D341Med (cell line): ENCODE data around the gene LPP.

Experiments used
- DNase-seq: peaks from one replicate; pipeline ENCODE4 v3.0.0; 2012; ENCODE audit warnings: low spot score

LPP gene

DNA sequence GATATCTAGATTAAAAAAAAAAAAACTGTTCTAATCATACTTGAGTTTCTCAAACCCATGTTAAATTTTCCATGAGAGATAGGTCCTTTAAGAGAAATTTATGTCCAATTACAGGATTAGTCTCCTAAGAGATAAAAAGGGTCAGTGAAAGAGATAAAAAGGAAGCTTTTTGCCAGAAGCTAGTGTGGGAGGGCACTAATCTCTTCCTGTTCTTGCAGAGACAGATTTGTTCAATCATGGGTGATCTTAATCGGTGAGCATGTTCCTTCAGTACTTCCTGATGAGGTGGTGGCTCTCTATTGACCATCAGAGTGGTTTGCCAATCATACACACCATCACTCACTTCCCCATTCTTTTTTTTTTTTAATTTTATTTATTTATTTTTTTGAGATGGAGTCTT lies 16.9 kb upstream of the LPP start:
- DNase-seq = no peak

GRCh38 chr3:188139466-188139865 lies 14.5 kb upstream of the LPP start:
- DNase-seq = no peak

DNA sequence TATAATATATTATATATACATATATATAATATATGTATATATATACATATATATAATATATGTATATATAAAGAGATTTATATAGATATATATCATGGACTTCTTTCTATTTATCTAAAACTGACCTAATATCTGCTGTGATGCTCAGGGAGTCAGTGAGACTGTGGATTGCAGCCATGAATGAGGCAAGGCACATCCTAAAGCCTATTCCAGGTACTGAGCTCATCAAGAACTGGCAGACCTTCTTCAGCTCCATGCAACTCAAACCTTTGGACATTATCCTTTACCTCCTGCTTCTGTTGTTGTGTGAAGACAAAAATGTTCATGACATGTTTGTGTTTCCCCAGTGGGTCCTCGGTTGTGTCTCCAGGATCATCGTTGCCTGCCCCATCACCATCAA lies 7.7 kb upstream of the LPP start:
- DNase-seq = no peak

DNA sequence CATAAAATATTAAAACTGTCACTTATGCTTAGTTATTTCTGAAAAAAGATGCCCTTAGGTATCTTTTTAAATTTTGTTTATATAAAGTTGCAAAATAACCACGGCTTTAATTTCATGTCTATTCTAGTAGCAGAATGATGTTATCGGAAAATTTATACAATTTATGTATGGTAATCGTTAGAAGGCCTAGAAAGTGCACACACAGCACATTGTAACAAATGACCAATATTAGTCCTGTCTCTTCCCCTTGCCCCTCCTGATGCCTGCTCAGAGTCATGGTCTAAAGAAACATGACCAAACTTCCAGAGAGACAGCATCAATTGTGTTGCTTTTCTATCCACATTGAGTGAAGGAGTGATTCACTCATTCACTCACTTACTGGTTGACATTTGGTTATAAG lies 6.2 kb upstream of the LPP start:
- DNase-seq = no peak

GRCh38 chr3:188148318-188148717 lies 5.6 kb upstream of the LPP start:
- DNase-seq = no peak

DNA sequence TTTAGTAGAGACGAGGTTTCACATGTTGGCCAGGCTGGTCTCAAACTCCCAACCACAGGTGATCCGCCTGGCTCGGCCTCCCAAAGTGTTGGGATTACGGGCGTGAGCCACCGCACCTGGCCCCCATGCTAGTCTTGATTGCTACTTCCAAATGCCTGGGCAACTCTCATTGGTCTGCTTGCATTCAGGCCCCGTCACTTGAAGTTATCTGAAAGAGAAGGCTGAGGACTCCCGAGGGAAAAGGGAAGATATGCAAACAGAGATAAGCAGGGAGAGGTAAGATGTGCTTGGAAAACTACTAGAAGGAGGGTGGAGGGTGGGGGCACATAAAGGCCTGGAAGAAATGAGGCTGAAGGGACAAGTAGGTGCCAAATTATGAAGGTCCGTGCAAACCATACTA lies 4.4 kb upstream of the LPP start:
- DNase-seq = no peak

DNA sequence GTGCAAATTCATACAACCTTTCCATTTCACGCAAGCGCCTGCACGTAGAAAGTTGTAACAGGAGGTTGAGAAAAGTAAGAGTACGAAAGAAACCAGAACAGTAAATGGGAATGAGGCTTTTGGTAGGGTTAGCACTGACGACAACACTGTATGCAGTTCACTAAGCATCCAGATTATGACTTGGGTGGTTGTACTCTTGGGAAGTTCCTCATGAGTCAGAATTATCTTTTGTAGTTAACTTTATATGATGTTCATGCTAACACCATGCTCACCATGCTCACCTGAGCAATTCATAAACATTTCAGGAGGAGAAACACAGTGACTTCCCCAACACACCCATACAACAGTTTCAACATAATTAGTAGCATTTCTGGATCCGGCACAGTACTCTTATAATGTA lies 3.0 kb upstream of the LPP start:
- DNase-seq = no peak

DNA sequence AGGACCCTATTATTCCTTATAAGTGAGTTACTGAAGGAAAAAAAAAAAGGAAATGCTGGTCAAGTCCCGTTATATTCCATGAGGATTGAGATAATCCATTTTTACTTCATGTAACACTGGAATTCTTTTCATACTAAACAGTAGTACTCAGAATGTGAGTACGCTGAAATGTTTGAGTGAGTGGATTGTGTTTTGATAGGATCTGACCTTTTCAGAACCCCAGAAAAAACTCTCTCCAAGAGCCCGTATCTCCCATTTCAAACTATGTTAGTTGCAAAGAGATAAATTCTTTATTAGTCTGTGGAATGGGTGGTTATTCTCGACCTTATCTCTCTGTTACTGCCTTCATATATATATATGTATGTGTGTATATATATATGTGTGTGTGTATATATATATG lies 2.5 kb upstream of the LPP start:
- no peak for DNase-seq

DNA sequence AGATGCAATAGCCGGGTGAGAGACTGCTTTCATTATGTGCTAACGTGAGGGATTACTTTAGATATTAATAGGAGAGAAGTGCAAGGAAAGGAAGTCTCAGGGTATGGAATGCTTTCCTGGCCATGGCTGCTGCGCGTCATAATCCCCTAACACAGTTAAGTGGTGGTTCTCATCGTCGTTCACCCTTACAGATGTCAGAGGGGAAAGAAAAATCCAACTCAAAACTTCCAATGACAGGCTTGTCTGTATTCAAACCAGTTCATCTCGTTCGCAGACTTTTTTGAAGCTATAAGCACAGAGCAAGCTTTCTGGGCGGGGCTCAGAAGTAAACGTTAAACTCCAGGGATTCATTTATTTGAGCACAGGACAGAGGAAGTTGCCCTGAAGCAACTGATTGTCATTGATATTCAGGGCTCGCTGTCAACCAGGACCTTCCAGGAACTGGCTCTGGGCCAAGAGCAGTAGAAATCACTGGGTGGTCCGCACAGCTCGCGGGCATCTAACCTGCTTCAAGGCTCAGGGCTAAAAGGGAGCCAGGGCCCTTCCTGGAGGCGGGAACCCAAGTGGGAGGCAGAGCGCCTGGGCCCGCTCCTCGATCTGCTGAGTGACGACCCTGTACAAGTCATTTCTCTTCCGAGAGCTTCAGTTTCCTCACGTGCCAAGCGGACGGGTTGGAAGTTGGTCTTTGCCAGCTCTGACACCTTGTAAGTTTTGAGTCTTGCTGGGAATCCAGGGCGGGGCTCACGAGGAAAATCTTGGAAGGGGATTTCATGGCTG lies 1.1 kb upstream of the LPP start:
- DNase-seq = peak; percentile 36

GRCh38 chr3:188153437-188154013 lies 432 bp upstream of the LPP start:
- DNase-seq = peak; percentile 72

DNA sequence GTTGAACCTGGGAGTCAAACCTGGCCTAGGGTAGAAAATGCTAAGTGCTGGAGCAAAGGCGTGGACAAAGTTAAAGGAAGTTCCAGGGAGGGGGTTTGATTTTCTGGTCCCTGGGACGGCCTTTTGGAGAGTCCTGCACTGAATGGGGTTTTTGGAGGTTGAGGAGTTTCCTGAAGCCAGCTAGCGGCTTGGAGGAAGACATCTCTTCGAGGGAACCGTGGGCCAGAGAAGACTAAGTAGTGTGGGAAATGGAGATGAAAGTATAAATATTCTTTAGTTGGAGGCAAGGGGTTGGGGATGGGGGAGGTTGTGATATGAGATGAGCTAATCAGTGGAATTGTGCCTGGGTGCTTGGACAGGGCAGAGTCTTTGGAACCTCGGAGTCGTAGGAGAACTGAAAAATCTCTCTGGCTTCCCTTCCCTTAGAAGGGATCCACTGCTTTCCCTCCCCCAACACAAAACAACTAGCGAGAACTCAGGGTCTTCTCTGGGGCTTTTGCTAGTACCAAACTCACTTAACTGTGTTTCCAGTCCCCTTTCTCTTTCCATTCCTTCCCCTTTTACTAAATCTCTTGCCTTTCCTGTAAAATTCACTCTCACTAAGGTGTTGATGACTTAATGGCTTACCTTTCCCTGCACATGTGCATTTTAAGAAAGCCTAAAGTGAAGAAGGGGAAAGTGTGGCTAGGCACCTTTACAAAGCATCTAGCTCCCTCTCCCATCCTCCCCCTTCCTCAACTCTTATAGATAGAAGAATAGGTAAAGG lies 1.0 kb downstream of the LPP start:
- DNase-seq = no peak

DNA sequence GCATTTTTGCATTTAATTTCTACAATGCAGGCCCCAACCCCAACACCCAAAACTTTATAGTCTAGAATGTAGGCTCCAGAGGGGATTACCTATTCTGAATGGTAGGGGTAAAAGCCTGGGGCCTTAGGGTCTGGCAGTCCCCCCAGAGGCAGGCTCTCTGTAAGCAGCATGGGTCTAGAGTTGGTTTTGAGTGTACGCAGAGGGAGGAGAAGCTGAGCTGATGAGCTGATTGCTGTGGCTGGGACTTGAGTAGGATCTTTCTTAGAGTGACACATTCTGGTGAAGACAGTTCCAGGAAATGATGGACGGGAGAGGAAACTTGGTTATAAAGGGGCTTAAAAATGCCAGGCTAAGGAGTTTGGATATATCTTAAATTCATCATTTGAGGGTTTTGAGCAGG lies 2.1 kb downstream of the LPP start:
- DNase-seq = no peak

DNA sequence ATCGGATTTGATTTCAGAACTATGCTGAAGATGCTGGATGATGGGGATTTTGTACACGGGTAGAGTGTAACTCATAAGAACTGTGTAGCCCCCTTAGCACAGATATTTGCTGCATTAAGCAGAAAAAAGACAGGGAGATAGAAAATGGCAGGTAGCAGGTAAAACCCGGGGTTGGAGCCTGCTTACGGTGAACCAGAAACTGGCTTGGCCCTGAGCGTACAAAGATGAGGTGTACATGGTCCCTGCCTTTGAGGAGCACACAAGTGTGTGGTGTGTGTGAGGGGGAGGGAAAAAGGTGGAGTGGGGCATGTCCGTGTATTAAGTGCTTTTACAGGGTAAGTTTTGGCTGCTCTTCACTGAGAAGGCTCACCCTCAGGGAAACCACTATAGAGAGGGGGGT lies 3.5 kb downstream of the LPP start:
- no peak for DNase-seq

GRCh38 chr3:188157971-188158370 lies 4.0 kb downstream of the LPP start:
- DNase-seq = no peak

- DNase-seq = no peak
Measured at GRCh38 chr3:188158731-188159310, 4.9 kb downstream of the LPP start.

GRCh38 chr3:188160751-188161150 lies 6.8 kb downstream of the LPP start:
- DNase-seq = no peak

- no peak for DNase-seq
Measured at GRCh38 chr3:188164248-188164687, 10.3 kb downstream of the LPP start.

DNA sequence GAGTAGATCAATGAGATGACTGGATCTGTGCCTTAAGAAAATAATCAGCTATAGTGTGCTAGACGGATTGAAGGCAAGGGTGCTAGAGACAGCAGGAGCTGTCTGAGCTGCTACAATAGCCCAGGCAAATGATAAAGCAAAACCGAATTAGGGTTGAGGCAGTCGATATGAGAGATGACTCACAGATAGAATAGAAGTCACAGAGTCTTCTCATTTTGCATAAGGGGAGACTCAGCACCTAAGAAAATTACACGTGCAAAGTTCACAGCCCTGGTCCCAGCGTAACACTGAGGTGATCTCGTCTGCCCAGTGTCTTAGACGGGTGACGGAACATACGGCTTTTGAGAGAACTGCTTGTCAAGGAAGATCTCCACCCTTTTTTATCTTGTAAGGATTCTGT lies 11.6 kb downstream of the LPP start:
- no peak for DNase-seq

DNA sequence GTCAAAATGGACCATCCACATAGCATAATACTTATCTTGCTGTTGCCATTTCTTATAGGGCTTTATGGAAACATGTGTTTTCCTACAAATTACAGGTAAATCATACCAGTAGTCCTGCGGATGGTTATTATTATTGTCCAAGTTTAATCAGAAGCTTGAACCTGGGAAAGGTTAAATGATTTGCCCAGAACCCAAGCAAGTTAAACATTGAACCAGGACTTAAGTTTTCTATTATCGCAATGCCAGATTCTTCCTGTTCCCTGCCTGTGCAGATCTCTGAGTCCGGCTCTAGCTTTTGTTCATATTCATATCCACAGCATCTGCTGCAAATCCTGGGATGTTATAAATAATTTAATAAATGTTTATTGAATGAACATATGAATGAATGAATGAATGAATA lies 12.5 kb downstream of the LPP start:
- no peak for DNase-seq

DNA sequence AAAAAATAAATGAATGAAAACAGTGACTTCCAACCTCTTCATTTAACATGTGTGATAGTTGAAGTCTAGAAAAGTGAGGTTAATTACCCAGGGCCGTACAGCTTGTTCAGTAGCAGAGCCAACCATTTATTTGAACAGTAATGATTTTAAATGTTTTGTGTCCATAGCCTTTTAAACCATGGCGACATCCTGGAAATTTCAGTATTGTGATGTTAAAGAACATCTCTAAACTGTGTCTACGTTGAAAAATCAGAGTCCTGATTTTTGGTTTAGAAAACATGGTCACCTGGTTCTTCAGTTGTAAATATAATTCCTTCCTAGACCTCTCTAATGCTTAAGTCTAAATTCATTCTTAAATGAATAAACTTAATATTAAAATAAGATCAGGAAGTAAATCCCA lies 14.2 kb downstream of the LPP start:
- no peak for DNase-seq

DNA sequence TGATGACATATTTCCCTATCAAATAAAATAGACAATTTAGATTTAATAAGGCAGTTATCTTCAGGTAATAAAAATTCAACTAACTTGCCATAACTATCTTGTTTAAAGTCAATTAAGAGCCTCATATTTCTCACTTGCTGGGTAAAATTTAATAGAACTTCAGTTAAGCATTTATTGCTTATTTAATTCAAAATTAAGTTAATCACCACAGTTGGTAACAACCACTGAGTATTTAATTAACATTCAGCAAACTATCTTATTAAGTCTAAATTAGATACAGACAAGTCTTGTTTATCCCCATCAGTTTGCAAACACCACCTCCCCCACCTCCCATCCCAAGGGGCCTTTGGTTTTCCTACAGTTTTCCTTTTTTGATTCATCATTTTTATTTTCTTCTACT lies 14.7 kb downstream of the LPP start:
- no peak for DNase-seq

GRCh38 chr3:188169830-188170455 lies 16.0 kb downstream of the LPP start:
- DNase-seq = no peak
